Effector memory CD8-positive, alpha-beta T cell (primary cell): ENCODE results near the gene CGNL1.

ENCODE experiments used
- ATAC-seq: fragments of 150-1000 bp; cut with Tn5 transposase; replicated peaks from 2 replicates; pipeline ENCODE4 v1.10.0; 2021; ENCODE audit warnings: mild to moderate bottlenecking, moderate library complexity
- DNase-seq, 3 experiments: peaks; one replicate each; pipeline ENCODE4 v3.0.0; 2021
- H3K27ac Mint-ChIP-seq, 2 donors: one replicate each; pipeline ENCODE4 v1.8.0; 2022; ENCODE audit warnings: mild to moderate bottlenecking in 2 of 2, mixed read lengths in 2 of 2, moderate library complexity in 2 of 2
- H3K27me3 Mint-ChIP-seq, 2 donors: one replicate each; pipeline ENCODE4 v1.8.0; 2022; ENCODE audit warnings: mixed read lengths in 2 of 2
- H3K36me3 Mint-ChIP-seq: one replicate; pipeline ENCODE4 v1.8.0; 2022; ENCODE audit warnings: mild to moderate bottlenecking, moderate library complexity, mixed read lengths; ENCODE audit not compliant: insufficient read depth
- H3K4me1 Mint-ChIP-seq, 2 donors: one replicate each; pipeline ENCODE4 v1.8.0; 2022; ENCODE audit warnings: low read depth in 2 of 2, mixed read lengths in 2 of 2
- H3K4me3 Mint-ChIP-seq, 2 donors: one replicate each; pipeline ENCODE4 v1.8.0; 2022; ENCODE audit warnings: mild to moderate bottlenecking in 2 of 2, mixed read lengths in 2 of 2, moderate library complexity in 2 of 2
- H3K9me3 Mint-ChIP-seq, 2 donors: one replicate each; pipeline ENCODE4 v1.8.0; 2022; ENCODE audit warnings: mixed read lengths in 2 of 2

CGNL1 gene

DNA sequence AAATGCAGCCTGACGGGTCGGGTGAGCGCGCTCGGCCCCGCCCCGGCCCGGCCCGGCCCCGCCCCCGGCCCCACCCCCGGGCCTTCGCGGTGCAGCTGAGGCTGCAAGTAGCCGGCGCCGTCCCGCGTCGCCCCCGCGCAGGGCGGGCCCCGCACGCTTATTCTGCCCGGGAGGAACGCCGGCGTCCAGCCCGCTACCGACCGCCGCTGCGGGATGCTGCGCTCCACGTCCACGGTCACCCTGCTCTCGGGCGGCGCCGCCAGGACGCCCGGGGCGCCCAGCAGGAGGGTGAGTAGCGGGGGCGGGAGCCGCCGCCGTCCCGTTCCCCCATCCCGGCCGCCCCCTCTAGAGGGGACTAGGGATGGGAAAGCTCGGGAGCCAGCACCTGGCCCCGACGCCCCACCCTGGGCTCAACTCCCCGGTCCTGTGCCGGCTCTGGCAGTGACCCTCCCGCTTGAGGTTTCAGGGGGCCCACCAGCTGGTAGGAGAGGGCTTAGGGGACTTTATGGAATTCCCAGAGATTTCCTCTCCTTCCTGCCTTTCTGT is 215.6 kb downstream of the CGNL1 start, which contains the start of gene MYZAP:
TSS of gene MYZAP (plus strand) at position 83 of the 546 bp plus-strand sequence. CDS start at position 214, 131 bp downstream.
- no peak within 1 kb of the TSS for H3K4me3 Mint-ChIP-seq
- H3K27me3 Mint-ChIP-seq, result peaks cover 67 to 90% of the 10 kb centered on the region in 2 donors
- no peaks in the 10 kb centered on the region for H3K36me3 Mint-ChIP-seq
- ATAC-seq (peak; percentile 21), DNase-seq (no peak)
- H3K9me3 Mint-ChIP-seq, result no peaks in the 10 kb centered on the region
- H3K27ac Mint-ChIP-seq, result no peak within 1 kb of the TSS
- H3K4me1 Mint-ChIP-seq, result peaks cover 3 to 6% of the 10 kb centered on the region in 2 donors

DNA sequence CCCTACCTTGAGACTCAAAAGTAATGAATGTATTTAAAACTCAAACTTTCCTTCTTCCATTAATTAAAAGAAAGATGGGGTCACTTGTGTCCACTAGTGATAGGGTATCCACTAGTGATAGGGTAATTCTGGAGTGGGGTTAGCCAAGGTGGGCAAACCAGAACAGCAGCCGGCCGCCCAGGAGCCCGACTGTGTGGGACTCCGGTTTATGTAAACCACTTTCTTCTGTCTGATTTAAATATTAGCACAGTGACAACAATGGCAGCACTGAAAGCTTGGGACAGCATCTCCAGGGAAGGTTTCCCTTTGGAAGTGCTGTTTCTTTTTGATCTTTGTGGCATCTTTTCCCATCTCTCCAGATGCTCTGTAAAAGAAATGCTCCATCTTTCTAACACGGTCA is 216.1 kb downstream of the CGNL1 start:
- ATAC-seq, result no peak
- H3K4me3 Mint-ChIP-seq, result no peak overlapping the region
- no peak overlapping the region for H3K27ac Mint-ChIP-seq

DNA sequence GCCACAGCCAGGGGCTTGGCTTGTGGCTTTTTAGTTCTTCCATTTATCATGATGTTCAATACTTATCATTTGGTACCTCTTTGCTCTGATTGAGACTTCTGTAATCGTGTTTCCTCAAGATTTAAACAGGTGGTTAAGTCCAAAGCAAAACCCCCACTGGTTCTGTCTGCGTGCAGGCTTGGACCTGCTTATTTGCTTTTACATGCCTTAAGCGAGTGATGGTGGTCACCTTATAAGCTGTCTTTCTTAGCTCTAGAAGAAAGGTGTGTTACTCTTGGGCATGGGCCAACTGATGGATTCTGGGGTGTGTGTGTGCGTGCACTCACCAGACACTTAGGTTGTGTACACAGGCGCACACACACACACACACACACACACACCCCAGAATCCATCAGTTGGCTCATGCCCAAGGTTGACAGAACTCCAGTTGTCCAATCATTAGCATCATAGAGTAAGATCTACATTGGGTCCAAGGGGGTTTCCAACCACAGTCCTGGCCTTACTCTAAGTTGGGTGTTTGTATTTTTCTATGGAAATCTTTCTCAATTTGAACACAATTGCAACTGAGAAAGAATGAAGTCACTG is 216.6 kb downstream of the CGNL1 start:
- peaks cover 3% of the 10 kb centered on the region in 2 donors for H3K4me1 Mint-ChIP-seq
- no peak for ATAC-seq
- peaks cover 57 to 90% of the 10 kb centered on the region in 2 donors for H3K27me3 Mint-ChIP-seq
- DNase-seq, result no peak
- no peaks in the 10 kb centered on the region for H3K9me3 Mint-ChIP-seq
- H3K27ac Mint-ChIP-seq, result no peak overlapping the region
- H3K36me3 Mint-ChIP-seq, result no peaks in the 10 kb centered on the region
- H3K4me3 Mint-ChIP-seq, result no peak overlapping the region

More for the DNA sequence above, 216.1 kb downstream of the CGNL1 start:
- Mint-ChIP-seq H3K36me3 (no peaks in the 10 kb centered on the region), H3K4me1 (peaks cover 3 to 5% of the 10 kb centered on the region in 2 donors), H3K9me3 (no peaks in the 10 kb centered on the region), H3K27me3 (peaks cover 62 to 90% of the 10 kb centered on the region in 2 donors)
- DNase-seq, result no peak

DNA sequence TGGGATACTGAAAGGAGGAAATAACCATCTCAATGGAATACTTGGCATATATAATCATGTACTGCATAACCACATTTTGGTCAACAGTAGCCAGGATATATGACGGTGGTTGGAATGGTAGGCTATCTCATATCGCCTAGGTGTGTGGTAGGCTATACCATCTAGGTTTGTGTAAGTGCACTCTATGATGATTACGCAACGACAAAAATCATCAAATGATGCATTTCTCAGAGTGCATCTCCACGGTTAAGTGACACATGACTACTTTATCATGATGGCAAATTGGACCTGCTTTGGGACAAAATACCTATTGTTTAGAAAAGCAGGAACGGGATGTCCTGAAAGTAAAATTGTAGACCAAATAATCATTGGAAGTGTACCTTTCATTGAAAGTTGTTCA is 218.2 kb downstream of the CGNL1 start:
- H3K27ac Mint-ChIP-seq, result no peak overlapping the region
- DNase-seq (no peak), ATAC-seq (no peak)
- no peaks in the 10 kb centered on the region for H3K9me3 Mint-ChIP-seq
- peaks cover 54 to 90% of the 10 kb centered on the region in 2 donors for H3K27me3 Mint-ChIP-seq
- no peaks in the 10 kb centered on the region for H3K36me3 Mint-ChIP-seq
- no peak overlapping the region for H3K4me3 Mint-ChIP-seq
- H3K4me1 Mint-ChIP-seq, result peaks cover 3% of the 10 kb centered on the region in 2 donors

GRCh38 chr15:57595011-57595866 is 218.9 kb downstream of the CGNL1 start:
- no peak for ATAC-seq
- H3K36me3 Mint-ChIP-seq, result no peaks in the 10 kb centered on the region
- DNase-seq, result no peak
- H3K27me3 Mint-ChIP-seq, result peaks cover 47 to 86% of the 10 kb centered on the region in 2 donors
- H3K4me3 Mint-ChIP-seq, result no peak overlapping the region
- H3K4me1 Mint-ChIP-seq, result peaks cover 3% of the 10 kb centered on the region in 2 donors
- no peaks in the 10 kb centered on the region for H3K9me3 Mint-ChIP-seq
- H3K27ac Mint-ChIP-seq, result no peak overlapping the region

GRCh38 chr15:57596301-57596855 is 220.1 kb downstream of the CGNL1 start:
- no peaks in the 10 kb centered on the region for H3K36me3 Mint-ChIP-seq
- ATAC-seq (no peak), DNase-seq (no peak)
- H3K27me3 Mint-ChIP-seq, result peaks cover 41 to 79% of the 10 kb centered on the region in 2 donors
- peaks cover 1% of the 10 kb centered on the region in 2 donors for H3K4me1 Mint-ChIP-seq
- no peaks in the 10 kb centered on the region for H3K9me3 Mint-ChIP-seq
- no peak overlapping the region for H3K27ac Mint-ChIP-seq
- H3K4me3 Mint-ChIP-seq, result no peak overlapping the region

GRCh38 chr15:57596978-57597377 is 220.7 kb downstream of the CGNL1 start:
- peaks cover 43 to 77% of the 10 kb centered on the region in 2 donors for H3K27me3 Mint-ChIP-seq
- no peak for ATAC-seq
- no peaks in the 10 kb centered on the region for H3K36me3 Mint-ChIP-seq
- no peaks in the 10 kb centered on the region for H3K4me1 Mint-ChIP-seq
- H3K9me3 Mint-ChIP-seq, result no peaks in the 10 kb centered on the region
- H3K4me3 Mint-ChIP-seq, result no peak overlapping the region
- H3K27ac Mint-ChIP-seq, result no peak overlapping the region
- DNase-seq, result no peak

- ATAC-seq (no peak), DNase-seq (no peak)
- no peaks in the 10 kb centered on the region for H3K9me3 Mint-ChIP-seq
- no peak overlapping the region for H3K4me3 Mint-ChIP-seq
- H3K4me1 Mint-ChIP-seq, result no peaks in the 10 kb centered on the region
- H3K36me3 Mint-ChIP-seq, result no peaks in the 10 kb centered on the region
- H3K27me3 Mint-ChIP-seq, result peaks cover 45 to 76% of the 10 kb centered on the region in 2 donors
- H3K27ac Mint-ChIP-seq, result no peak overlapping the region
These were observed 221.1 kb downstream of the CGNL1 start for GRCh38 chr15:57597431-57597830.

DNA sequence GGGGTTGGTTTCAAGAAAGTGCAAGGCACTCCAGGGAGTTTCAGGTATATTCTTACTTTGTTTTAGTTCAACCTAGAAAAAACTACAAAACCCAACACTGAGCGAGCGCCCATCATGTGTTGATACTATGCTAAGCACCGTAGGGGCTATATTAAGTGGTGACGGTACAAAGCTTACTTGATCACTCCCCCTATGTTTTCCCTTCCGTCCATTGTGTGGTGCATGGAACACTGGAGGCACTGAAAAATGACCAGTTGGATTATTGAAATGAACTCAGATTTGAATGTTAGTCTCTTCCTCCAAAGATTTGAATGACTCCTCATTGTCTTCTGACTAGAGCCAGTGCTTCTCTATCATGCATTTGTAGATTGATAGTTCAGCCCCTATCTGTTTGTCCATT is 222.0 kb downstream of the CGNL1 start:
- no peak overlapping the region for H3K4me3 Mint-ChIP-seq
- no peaks in the 10 kb centered on the region for H3K36me3 Mint-ChIP-seq
- no peak overlapping the region for H3K27ac Mint-ChIP-seq
- ATAC-seq, result no peak
- H3K9me3 Mint-ChIP-seq, result no peaks in the 10 kb centered on the region
- no peak for DNase-seq
- H3K4me1 Mint-ChIP-seq, result no peaks in the 10 kb centered on the region
- H3K27me3 Mint-ChIP-seq, result peaks cover 48 to 67% of the 10 kb centered on the region in 2 donors

- Mint-ChIP-seq H3K27me3 (peaks cover 51 to 65% of the 10 kb centered on the region in 2 donors), H3K4me1 (no peaks in the 10 kb centered on the region), H3K27ac (no peak overlapping the region), H3K4me3 (no peak overlapping the region), H3K36me3 (no peaks in the 10 kb centered on the region), H3K9me3 (no peaks in the 10 kb centered on the region)
- no peak for DNase-seq
- ATAC-seq, result no peak
These were observed 223.0 kb downstream of the CGNL1 start for GRCh38 chr15:57599296-57599810.

- Mint-ChIP-seq H3K4me3 (no peak overlapping the region), H3K4me1 (no peaks in the 10 kb centered on the region), H3K9me3 (no peaks in the 10 kb centered on the region), H3K36me3 (no peaks in the 10 kb centered on the region), H3K27ac (no peak overlapping the region), H3K27me3 (peaks cover 54 to 65% of the 10 kb centered on the region in 2 donors)
- DNase-seq, result no peak
- no peak for ATAC-seq
These were observed 223.9 kb downstream of the CGNL1 start for GRCh38 chr15:57600197-57600596.
